ENCODE results near the gene TPST1.

Gene TPST1

GRCh38 chr7:66313886-66314568 is 108.9 kb downstream of the TPST1 start:
- no peak for TF ChIP-seq EZH2phosphoT487 (IDR thresholded peaks at IDR 0.05; ENCODE audit: borderline replicate concordance)
- no peak for TF ChIP-seq CTCF (conservative IDR thresholded peaks at IDR 0.05; ENCODE audit: low read length)
- Histone ChIP-seq H3K27me3 (ENCODE audit: insufficient read depth, low read length, poor library complexity, severe bottlenecking) (no peaks in the 10 kb centered on the region), H3K4me2 (ENCODE audit: low read depth, low read length, poor library complexity, severe bottlenecking) (no peak overlapping the region), H3K36me3 (ENCODE audit: insufficient read depth, low read length) (no peaks in the 10 kb centered on the region), H3K79me2 (ENCODE audit: insufficient read depth, low read length) (no peaks in the 10 kb centered on the region), H4K20me1 (ENCODE audit: insufficient read depth, low read length, poor library complexity, severe bottlenecking) (no peaks in the 10 kb centered on the region), H3K4me3 (ENCODE audit: low read length, poor library complexity, severe bottlenecking) (no peak overlapping the region), H3K4me1 (ENCODE audit: insufficient read depth, low read length, poor library complexity, severe bottlenecking) (no peaks in the 10 kb centered on the region), H3K9me3 (ENCODE audit: insufficient read depth, low read depth, low read length) (no peaks in the 10 kb centered on the region), H2AFZ (ENCODE audit: low read length) (no peak overlapping the region), H3K9me2 (replicated peaks; ENCODE audit: low read depth, low read length) (no peaks in the 10 kb centered on the region), H3K9ac (ENCODE audit: low read depth, low read length, poor library complexity, severe bottlenecking) (no peak overlapping the region), H3F3A (ENCODE audit: low read depth) (no peaks in the 10 kb centered on the region)

GRCh38 chr7:66315192-66315591 is 110.1 kb downstream of the TPST1 start:
- H3K4me1 ChIP-seq (ENCODE audit: insufficient read depth, low read length, poor library complexity, severe bottlenecking), result no peaks in the 10 kb centered on the region
- H4K20me1 ChIP-seq (ENCODE audit: insufficient read depth, low read length, poor library complexity, severe bottlenecking), result no peaks in the 10 kb centered on the region
- H3K9ac ChIP-seq (ENCODE audit: low read depth, low read length, poor library complexity, severe bottlenecking), result no peak overlapping the region
- no peak overlapping the region for H3K4me3 ChIP-seq (ENCODE audit: low read length, poor library complexity, severe bottlenecking)
- TF ChIP-seq EZH2phosphoT487 (IDR thresholded peaks at IDR 0.05; ENCODE audit: borderline replicate concordance), result no peak
- no peak for TF ChIP-seq CTCF (conservative IDR thresholded peaks at IDR 0.05; ENCODE audit: low read length)
- no peaks in the 10 kb centered on the region for H3K9me3 ChIP-seq (ENCODE audit: insufficient read depth, low read depth, low read length)
- no peaks in the 10 kb centered on the region for H3F3A ChIP-seq (ENCODE audit: low read depth)
- no peak overlapping the region for H3K4me2 ChIP-seq (ENCODE audit: low read depth, low read length, poor library complexity, severe bottlenecking)
- no peaks in the 10 kb centered on the region for H3K79me2 ChIP-seq (ENCODE audit: insufficient read depth, low read length)
- H3K36me3 ChIP-seq (ENCODE audit: insufficient read depth, low read length), result no peaks in the 10 kb centered on the region
- no peak overlapping the region for H2AFZ ChIP-seq (ENCODE audit: low read length)
- no peaks in the 10 kb centered on the region for H3K9me2 ChIP-seq (replicated peaks; ENCODE audit: low read depth, low read length)
- no peaks in the 10 kb centered on the region for H3K27me3 ChIP-seq (ENCODE audit: insufficient read depth, low read length, poor library complexity, severe bottlenecking)

- H3K9me2 ChIP-seq (replicated peaks; ENCODE audit: low read depth, low read length), result no peaks in the 10 kb centered on the region
- H3K79me2 ChIP-seq (ENCODE audit: insufficient read depth, low read length), result no peaks in the 10 kb centered on the region
- H3K36me3 ChIP-seq (ENCODE audit: insufficient read depth, low read length), result no peaks in the 10 kb centered on the region
- H2AFZ ChIP-seq (ENCODE audit: low read length), result no peak overlapping the region
- H3F3A ChIP-seq (ENCODE audit: low read depth), result no peaks in the 10 kb centered on the region
- H3K4me3 ChIP-seq (ENCODE audit: low read length, poor library complexity, severe bottlenecking), result no peak overlapping the region
- no peaks in the 10 kb centered on the region for H4K20me1 ChIP-seq (ENCODE audit: insufficient read depth, low read length, poor library complexity, severe bottlenecking)
- no peak overlapping the region for H3K4me2 ChIP-seq (ENCODE audit: low read depth, low read length, poor library complexity, severe bottlenecking)
- H3K4me1 ChIP-seq (ENCODE audit: insufficient read depth, low read length, poor library complexity, severe bottlenecking), result no peaks in the 10 kb centered on the region
- no peak for TF ChIP-seq EZH2phosphoT487 (IDR thresholded peaks at IDR 0.05; ENCODE audit: borderline replicate concordance)
- no peak for TF ChIP-seq CTCF (conservative IDR thresholded peaks at IDR 0.05; ENCODE audit: low read length)
- H3K9me3 ChIP-seq (ENCODE audit: insufficient read depth, low read depth, low read length), result no peaks in the 10 kb centered on the region
- no peak overlapping the region for H3K9ac ChIP-seq (ENCODE audit: low read depth, low read length, poor library complexity, severe bottlenecking)
- no peaks in the 10 kb centered on the region for H3K27me3 ChIP-seq (ENCODE audit: insufficient read depth, low read length, poor library complexity, severe bottlenecking)
Observed at GRCh38 chr7:66319407-66319979, 114.4 kb downstream of the TPST1 start.
